NCI-H128 (cell line): ENCODE data around the gene ADH1C.

Source experiments
- DNase-seq: peaks from one replicate; lab custom pipeline; 2025; ENCODE audit not compliant: unreplicated experiment; lab: John Stamatoyannopoulos, UW

ADH1C gene

GRCh38 chr4:99305638-99306400, 46.7 kb downstream of the ADH1C start:
- no peak for DNase-seq

GRCh38 chr4:99301376-99302164, 51.0 kb downstream of the ADH1C start:
- DNase-seq: no peak

GRCh38 chr4:99300934-99301333, 51.6 kb downstream of the ADH1C start:
- no peak for DNase-seq

GRCh38 chr4:99293357-99293756, 59.2 kb downstream of the ADH1C start:
- DNase-seq: no peak

GRCh38 chr4:99290848-99291786, 61.4 kb downstream of the ADH1C start, which contains the start of gene ADH1A:
TSS of gene ADH1A (minus strand) at chr4:99290985. CDS start at chr4:99290914, 71 bp downstream.
- no peak for DNase-seq
